OCI-LY7 (cell line): ENCODE results near the gene PWWP2B. TPM values are rescaled to one million over a fixed set of nuclear protein-coding genes. Genes with fewer than 3 reads are reported as not detected.

ENCODE experiments used
- BruUV-seq: library from RNA; stranded (reverse); fragments of 400-500 nt; replicated peaks from 2 replicates; lab custom pipeline; 2021; lab: Mats Ljungman, UMichigan
- CTCF ChIA-PET: fragments of 300-600 bp; sonication (Branson Sonifier 250); formaldehyde crosslinking; loops from one replicate; lab custom pipeline; 2022; ENCODE audit warnings: antibody characterized with exemption; ENCODE audit not compliant: unreplicated experiment; lab: Charles Lee
- POLR2A ChIA-PET: fragments of 300-600 bp; sonication (Branson Sonifier 250); formaldehyde crosslinking; loops from one replicate; lab custom pipeline; 2022; ENCODE audit warnings: antibody characterized with exemption; lab: Charles Lee
- DNase-seq: peaks from one replicate; pipeline ENCODE4 v3.0.0-alpha.2; 2015; ENCODE audit warnings: low spot score
- H2AFZ ChIP-seq: fragments of 200-600 bp; sonication (generic), shearing (Covaris generic); 2 replicates; pipeline ENCODE4 v1.6.1; 2014; ENCODE audit warnings: mild to moderate bottlenecking, antibody characterized with exemption, low read length, moderate library complexity
- H3K27ac ChIP-seq: fragments of 200-600 bp; sonication (generic); 2 replicates; pipeline ENCODE4 v1.5.1; 2014; ENCODE audit warnings: mixed run types, low read depth, mild to moderate bottlenecking, moderate library complexity, low read length, inconsistent platforms; ENCODE audit not compliant: poor library complexity, severe bottlenecking
- H3K36me3 ChIP-seq: fragments of 200-600 bp; sonication (generic); 2 replicates; pipeline ENCODE4 v1.6.1; 2014; ENCODE audit warnings: mild to moderate bottlenecking, antibody characterized with exemption, low read length, moderate library complexity, mixed read lengths; ENCODE audit not compliant: insufficient read depth
- H3K4me1 ChIP-seq: fragments of 200-600 bp; sonication (generic); 2 replicates; pipeline ENCODE4 v1.5.1; 2014; ENCODE audit warnings: mild to moderate bottlenecking, low read length; ENCODE audit not compliant: insufficient read depth, poor library complexity, severe bottlenecking
- H3K4me2 ChIP-seq: fragments of 200-600 bp; sonication (generic); 2 replicates; pipeline ENCODE4 v1.6.1; 2014; ENCODE audit warnings: mild to moderate bottlenecking, low read length
- H3K4me3 ChIP-seq: fragments of 200-600 bp; sonication (generic); 2 replicates; pipeline ENCODE4 v1.5.1; 2014; ENCODE audit warnings: mild to moderate bottlenecking, low read depth, low read length; ENCODE audit not compliant: poor library complexity, severe bottlenecking
- H3K79me2 ChIP-seq: fragments of 200-600 bp; sonication (generic); 2 replicates; pipeline ENCODE4 v1.6.1; 2016; ENCODE audit warnings: low read depth, mild to moderate bottlenecking, low read length, moderate library complexity, mixed read lengths; ENCODE audit not compliant: insufficient read depth
- H3K9me2 ChIP-seq: fragments of 200-600 bp; sonication (generic); 2 replicates; pipeline ENCODE4 v1.6.1; 2016; ENCODE audit warnings: mild to moderate bottlenecking, low read length, mixed read lengths; ENCODE audit not compliant: insufficient read depth
- H3K9me3 ChIP-seq: fragments of 200-600 bp; sonication (generic); 2 replicates; pipeline ENCODE4 v1.6.1; 2014; ENCODE audit warnings: mild to moderate bottlenecking, mixed run types, low read length, mixed read lengths
- H4K20me1 ChIP-seq: fragments of 200-600 bp; sonication (generic); 2 replicates; pipeline ENCODE4 v1.6.1; 2014; ENCODE audit warnings: mild to moderate bottlenecking, antibody characterized with exemption, low read length, moderate library complexity, mixed read lengths; ENCODE audit not compliant: insufficient read depth
- EZH2phosphoT487 ChIP-seq: fragments of 200-600 bp; sonication (generic); IDR thresholded peaks from 2 replicates; pipeline ENCODE4 v1.6.1; 2018; ENCODE audit warnings: low read depth, borderline replicate concordance, mild to moderate bottlenecking, mixed run types, antibody characterized with exemption, low read length, moderate library complexity, mixed read lengths
- intact Hi-C: fragments of 100-400 bp; cut with micrococcal nuclease; formaldehyde crosslinking; loops from one replicate; pipeline ENCODE4 v1.10.0; 2022; ENCODE audit not compliant: unreplicated experiment
- total RNA-seq, 2 experiments: library from RNA; depleted of rRNA in 1 of 2; stranded (reverse); fragments of >200 nt in 1 of 2; shearing (Covaris generic) in 1 of 2; gene quantifications; 2 replicates each; pipeline ENCODE4 v1.2.3, GENCODE V29; 2014 to 2022
- TF ChIP-seq, protein P1 (sequence below): fragments of 200-600 bp; sonication (generic); conservative IDR thresholded peaks from 2 replicates; pipeline ENCODE4 v1.5.1; 2014; ENCODE audit warnings: mild to moderate bottlenecking, antibody characterized with exemption, low read length, moderate library complexity, mixed read lengths

Gene PWWP2B
- total RNA-seq, 2 experiments from 2014 or later = 5.9 to 10.6 TPM

DNA sequence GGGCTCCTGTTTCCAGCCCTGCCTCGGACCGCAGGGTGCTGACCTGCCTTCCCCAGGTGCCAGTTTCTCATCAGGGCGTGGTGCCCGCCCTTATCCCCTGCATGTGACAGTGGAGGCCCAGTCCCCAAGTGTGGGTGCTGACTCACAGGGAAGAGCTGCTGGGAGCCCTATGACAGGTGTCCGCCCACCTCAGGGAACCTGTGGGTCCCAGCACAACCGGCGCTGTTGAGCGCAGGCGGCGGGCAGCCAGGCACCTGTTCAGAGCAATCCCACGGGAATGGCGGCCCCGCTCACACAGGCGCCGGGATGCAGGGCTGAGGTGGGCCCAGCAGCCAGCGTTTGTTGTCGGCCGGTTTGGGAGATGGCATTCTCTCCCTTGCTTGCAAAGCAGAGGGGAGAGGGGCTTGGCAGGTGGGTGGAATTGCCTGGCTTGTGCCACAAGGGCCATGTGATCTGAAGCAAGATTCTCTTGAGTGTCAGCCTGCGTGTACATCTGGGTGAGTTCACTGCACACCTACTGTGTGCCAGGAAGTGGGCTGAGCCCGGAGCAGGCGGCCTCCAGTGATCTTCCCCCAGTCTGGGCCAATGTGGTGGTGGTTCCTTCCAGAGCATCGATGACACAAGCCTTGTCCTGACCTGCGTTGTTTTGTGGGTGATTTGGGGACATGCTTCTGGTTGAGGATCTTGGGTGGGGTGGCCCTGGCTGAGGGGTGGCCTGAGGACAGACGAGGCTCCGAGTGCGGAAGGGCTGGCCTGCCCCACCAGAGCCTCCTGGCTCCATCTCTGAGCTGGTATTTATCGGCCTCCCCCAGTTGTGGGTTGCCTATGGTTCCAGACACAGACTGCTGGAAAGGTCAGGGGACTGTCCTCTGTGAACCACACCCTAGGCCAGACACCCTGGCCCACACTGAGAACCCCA lies 2.4 kb downstream of the PWWP2B start:
- Histone ChIP-seq H4K20me1 (no peaks in the 10 kb centered on the region), H3K27ac (no peak overlapping the region), H3K9me2 (no peaks in the 10 kb centered on the region), H3K36me3 (no peaks in the 10 kb centered on the region), H2AFZ (no peak overlapping the region), H3K4me2 (no peak overlapping the region), H3K79me2 (no peaks in the 10 kb centered on the region), H3K9me3 (no peaks in the 10 kb centered on the region), H3K4me1 (peaks cover 9% of the 10 kb centered on the region), H3K4me3 (no peak overlapping the region)
- no peak for DNase-seq
- no TSS peak for BruUV-seq
- ChIA-PET CTCF (no interaction called here), POLR2A (no interaction called here)
- intact Hi-C loops = no loop called here
- no peak for TF ChIP-seq EZH2phosphoT487
- TF ChIP-seq, protein P1, sequence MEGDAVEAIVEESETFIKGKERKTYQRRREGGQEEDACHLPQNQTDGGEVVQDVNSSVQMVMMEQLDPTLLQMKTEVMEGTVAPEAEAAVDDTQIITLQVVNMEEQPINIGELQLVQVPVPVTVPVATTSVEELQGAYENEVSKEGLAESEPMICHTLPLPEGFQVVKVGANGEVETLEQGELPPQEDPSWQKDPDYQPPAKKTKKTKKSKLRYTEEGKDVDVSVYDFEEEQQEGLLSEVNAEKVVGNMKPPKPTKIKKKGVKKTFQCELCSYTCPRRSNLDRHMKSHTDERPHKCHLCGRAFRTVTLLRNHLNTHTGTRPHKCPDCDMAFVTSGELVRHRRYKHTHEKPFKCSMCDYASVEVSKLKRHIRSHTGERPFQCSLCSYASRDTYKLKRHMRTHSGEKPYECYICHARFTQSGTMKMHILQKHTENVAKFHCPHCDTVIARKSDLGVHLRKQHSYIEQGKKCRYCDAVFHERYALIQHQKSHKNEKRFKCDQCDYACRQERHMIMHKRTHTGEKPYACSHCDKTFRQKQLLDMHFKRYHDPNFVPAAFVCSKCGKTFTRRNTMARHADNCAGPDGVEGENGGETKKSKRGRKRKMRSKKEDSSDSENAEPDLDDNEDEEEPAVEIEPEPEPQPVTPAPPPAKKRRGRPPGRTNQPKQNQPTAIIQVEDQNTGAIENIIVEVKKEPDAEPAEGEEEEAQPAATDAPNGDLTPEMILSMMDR = no peak

DNA sequence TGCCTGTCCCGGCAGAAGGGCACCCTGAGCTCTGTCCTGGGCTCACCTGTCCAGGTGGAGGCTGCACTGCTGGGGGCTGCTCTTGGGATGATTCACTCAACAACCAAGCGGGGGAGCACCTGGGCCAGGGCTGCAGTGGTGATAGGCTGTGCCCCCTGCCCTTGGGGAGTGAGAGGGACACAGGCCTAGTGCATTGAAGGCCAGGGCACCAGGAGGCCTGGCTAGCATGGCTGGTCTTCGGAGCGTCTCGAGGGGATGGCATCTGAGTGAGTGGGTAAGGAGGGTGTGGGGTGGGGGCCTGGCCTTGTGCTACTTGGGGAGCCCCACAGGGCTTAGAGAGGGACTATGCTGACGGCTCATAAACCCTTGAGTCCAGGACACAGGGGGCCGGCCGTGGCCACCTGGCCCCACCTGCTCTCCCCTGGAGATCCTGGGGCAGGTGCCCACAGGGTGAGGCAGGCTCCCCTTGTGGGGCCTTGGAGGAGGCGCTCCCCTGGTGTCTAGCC lies 3.1 kb downstream of the PWWP2B start:
- Histone ChIP-seq H3K4me2 (no peak overlapping the region), H3K4me3 (no peak overlapping the region), H3K9me2 (no peaks in the 10 kb centered on the region), H3K9me3 (no peaks in the 10 kb centered on the region), H3K4me1 (peaks cover 9% of the 10 kb centered on the region), H3K27ac (no peak overlapping the region), H2AFZ (no peak overlapping the region), H3K36me3 (no peaks in the 10 kb centered on the region), H4K20me1 (no peaks in the 10 kb centered on the region), H3K79me2 (no peaks in the 10 kb centered on the region)
- BruUV-seq = no TSS peak
- peak; percentile 20 for DNase-seq
- CTCF ChIA-PET = no interaction called here
- no peak for TF ChIP-seq EZH2phosphoT487
- TF ChIP-seq, protein P1 = peak; percentile 62
- intact Hi-C loops = no loop called here
- POLR2A ChIA-PET = no interaction called here
